ENCODE results near the gene KLHL20.
"Not testable (repeated sequence)": the region's sequence is repeated elsewhere in the genome, so short reads cannot be mapped to it uniquely, and the experiment has no call there.

Gene KLHL20

DNA sequence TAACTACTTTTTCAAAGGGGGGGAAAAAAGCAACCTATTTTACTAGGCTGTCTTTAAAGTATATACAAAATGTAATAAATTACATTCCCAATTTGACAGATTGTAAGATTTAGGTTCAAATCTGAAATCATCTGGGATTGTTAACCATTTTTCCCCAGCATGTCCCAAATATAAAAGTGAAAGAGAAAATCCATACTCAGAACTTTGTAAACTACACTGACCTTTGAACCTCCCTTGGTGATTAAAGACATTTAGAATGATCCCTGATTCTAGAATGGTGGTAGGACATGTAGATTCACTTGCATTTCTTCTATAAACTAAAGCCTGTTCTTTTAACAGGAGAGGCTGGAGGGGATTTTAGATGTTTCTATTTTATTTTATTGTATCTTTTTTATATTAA lies 39.0 kb downstream of the KLHL20 start:
- no peak for DNase-seq

GRCh38 chr1:173757666-173758065 lies 42.9 kb downstream of the KLHL20 start:
- no peak for DNase-seq

GRCh38 chr1:173758110-173758509 lies 43.3 kb downstream of the KLHL20 start:
- DNase-seq = no peak

DNA sequence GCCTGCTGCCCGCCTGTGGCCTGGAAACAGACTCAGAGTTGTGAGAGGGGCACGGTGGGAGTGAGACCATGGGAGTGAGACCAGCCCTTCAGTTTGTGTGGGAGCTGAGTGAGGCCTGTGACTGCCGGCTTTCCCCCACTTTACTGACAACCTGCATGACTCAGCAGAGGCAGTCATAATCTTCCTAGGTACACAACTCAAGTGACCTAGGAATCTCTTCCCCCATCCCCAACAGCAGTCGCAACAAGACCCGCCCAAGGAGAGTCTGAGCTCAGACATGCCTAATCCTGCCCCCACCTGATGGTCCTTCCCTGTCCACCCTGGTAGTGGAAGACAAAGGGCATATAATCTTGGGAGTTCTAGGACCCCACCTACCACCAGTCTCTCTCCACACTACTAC lies 44.2 kb downstream of the KLHL20 start:
- DNase-seq = no peak

GRCh38 chr1:173764331-173764730 lies 49.5 kb downstream of the KLHL20 start:
- not testable (repeated sequence) for DNase-seq

GRCh38 chr1:173768206-173768605 lies 53.4 kb downstream of the KLHL20 start:
- no peak for DNase-seq

- DNase-seq = no peak
These were observed 54.0 kb downstream of the KLHL20 start for GRCh38 chr1:173768827-173769226.

- not testable (repeated sequence) for DNase-seq
These were observed 55.5 kb downstream of the KLHL20 start for GRCh38 chr1:173770330-173770729.

DNA sequence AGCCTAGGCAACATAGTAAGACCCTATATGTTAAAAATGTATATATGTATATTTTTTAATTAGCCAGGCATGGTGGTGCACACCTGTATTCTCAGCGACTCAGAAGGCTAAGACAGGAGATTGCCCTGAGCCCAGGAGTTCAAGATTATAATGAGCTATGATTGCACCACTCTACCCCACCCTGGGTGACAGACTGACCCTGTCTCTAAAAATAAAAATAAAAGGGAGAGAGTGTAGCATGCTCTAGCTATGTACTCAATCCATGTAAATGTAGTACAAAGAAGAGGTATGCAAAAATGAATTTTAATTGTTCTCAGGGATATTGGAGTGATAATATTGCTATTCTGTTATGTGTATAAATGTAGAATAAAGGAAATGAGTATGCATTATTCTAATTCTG lies 56.8 kb downstream of the KLHL20 start:
- DNase-seq = no peak

DNA sequence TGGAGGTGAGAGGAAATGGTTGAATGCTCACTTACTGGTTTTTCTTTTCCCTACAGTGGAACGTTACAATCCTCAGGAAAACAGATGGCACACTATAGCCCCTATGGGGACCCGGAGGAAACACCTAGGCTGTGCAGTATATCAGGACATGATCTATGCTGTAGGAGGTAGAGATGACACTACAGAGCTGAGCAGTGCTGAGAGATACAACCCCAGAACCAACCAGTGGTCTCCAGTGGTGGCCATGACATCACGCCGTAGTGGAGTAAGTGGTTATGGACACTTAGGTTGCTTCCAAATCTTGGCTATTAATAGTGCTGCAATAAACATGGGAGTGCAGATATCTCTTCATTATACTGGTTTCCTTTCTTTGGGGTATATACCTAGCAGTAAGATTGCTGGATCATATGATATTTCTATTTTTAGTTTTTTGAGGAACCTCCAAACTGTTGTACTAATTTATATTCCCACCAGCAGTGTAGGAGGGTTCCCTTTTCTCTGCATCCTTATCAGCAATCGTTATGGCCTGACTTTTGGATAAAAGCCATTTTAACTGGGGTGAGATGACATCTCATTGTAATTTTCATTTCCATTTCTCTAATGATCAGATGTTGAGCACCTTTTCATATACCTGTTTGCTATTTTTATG lies 60.9 kb downstream of the KLHL20 start:
- DNase-seq = peak in 3 of 4 experiments; percentile 15 to 59 (median 52)

- no peak for DNase-seq
These were observed 65.2 kb downstream of the KLHL20 start for GRCh38 chr1:173779936-173780335.

DNA sequence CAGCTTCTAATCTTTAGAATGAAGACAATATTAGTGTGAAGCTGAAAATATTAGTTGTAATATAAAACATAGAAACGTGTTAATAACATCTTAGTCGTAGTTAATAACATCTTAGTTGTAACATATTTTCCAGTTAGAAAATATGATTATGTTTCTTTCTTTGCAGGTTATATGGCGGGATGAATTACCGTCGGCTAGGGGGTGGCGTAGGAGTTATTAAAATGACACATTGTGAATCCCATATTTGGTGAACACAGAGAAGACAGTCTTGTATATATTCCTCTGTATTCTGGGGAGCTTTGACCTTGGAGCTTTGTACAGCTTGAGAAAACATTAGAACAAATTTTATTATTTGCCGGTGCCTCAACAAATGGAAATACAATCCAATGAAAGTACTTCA lies 70.2 kb downstream of the KLHL20 start:
- DNase-seq = no peak

DNA sequence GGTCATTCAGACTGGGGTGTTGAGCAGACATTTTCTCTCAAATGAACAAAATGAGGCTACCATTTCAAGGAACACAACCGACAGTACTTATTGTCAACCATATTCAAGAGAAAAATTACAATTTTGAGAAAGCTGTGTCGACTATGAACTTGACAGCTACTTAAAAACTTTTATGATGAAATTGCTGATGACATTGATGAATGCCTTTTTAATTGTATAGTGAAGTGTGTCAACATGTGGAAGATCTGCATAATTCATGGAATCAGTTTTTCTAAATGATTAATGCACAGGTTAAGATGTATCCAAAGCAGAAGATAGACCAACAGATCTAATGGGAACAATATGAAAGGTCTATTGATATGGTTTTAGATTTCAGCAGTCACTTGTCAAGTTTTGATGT lies 75.1 kb downstream of the KLHL20 start:
- no peak for DNase-seq

- DNase-seq = no peak
These were observed 83.3 kb downstream of the KLHL20 start for GRCh38 chr1:173798078-173798477.

DNA sequence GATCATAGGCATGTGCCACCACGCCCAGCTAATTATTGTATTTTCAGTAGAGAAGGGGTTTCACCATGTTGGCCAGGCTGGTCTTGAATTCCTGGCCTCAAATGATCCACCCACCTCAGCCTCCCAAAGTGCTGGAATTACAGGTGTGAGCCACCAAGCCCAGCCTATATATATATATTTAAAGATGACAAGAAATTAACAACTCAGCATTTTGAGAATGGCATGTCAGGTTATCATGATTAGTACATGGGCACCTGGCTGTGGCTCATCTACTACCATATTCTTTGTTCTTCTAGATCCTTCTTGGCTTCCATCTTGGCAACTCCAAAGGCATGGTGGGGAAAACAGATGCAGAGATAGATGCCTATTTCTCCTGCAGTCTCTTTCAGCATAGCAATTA lies 85.2 kb downstream of the KLHL20 start:
- not testable (repeated sequence) for DNase-seq

- no peak for DNase-seq
These were observed 88.2 kb downstream of the KLHL20 start for GRCh38 chr1:173802961-173803360.

DNA sequence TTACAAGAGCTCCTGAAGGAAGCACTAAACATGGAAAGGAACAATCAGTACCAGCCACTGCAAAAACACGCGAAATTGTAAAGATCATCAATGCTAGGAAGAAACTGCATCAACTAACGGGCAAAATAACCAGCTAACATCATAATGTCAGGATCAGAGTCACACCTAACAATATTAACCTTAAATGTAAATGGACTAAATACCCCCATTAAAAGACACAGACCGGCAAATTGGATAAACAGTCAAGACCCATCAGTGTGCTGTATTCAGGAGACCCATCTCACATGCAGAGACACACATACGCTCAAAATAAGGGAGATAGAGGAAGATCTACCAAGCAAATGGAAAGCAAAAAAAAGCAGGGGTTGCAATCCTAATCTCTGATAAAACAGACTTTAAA lies 98.9 kb downstream of the KLHL20 start:
- not testable (repeated sequence) for DNase-seq

DNA sequence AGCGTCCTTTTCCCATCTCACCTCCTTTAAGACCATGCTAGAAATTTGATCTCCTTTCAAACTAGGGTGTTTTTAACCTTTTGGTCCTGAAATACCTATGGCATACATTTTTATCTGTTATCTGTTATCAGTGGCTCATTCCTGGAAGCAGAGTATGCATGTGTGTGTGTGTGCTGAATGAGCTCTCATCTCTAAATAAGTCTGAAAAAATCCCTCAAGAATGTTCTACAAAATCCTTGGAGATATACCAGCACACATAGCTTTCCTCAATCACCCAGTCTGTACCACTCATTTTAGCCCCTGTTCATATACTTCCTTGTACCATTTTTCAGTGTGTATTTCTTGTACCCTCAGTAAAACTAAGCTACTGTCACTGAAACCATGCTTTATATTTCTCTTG lies 103.7 kb downstream of the KLHL20 start:
- no peak for DNase-seq

DNA sequence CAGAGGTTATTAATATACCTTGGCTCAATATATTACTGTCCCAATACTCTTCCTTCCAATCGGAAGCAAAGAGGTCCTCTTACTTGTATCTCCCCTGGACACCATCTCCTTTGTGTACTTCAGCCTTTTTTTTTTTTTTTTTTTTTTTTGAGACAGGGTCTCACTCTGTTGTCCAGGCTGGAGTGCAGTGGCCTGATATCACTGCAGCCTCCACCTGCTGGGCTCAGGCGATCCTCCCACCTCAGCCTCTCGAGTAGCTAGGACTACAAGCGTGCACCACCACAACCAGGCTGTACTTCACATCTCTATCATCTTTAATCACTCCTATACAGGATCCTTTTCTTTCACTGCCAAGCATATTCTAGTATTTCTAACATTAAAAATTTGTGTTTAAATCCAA lies 106.9 kb downstream of the KLHL20 start:
- no peak for DNase-seq

DNA sequence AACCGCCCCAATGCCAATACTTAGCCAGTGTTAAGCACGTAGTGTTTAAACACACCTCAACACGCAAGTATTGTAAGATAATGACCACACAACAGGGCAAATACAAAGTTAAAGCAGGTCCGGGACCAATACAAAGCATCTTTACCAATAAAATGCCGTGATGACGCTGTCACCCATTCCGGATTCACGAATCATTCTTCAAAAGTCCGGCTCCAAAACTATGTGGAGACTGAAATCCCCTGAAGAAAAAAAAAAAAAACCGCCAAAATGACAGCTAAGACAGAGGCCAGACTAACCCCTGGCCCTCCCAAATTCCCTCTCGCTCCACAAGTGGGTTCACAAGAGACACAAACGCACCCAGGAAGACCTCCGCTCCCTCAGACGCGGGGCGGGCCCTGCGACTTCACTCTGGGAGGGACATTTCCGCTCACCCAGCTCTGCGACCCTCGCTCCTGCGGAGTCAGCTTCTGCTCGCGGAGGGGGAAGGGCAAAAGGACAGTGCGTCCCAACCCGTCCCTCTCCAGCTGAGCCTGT lies 109.1 kb downstream of the KLHL20 start:
- DNase-seq = no peak

GRCh38 chr1:173824315-173825081 lies 109.7 kb downstream of the KLHL20 start, which contains the start of the genes CENPL and DARS2:
Gene CENPL, minus strand, starts transcription at chr1:173824883. Its CDS starts 13,584 bp downstream, at chr1:173811299.
Gene DARS2, plus strand, starts transcription at chr1:173824673. Its CDS starts 557 bp downstream, at chr1:173825230.
- DNase-seq = peak; percentile 96 to 99 (median 97)

DNA sequence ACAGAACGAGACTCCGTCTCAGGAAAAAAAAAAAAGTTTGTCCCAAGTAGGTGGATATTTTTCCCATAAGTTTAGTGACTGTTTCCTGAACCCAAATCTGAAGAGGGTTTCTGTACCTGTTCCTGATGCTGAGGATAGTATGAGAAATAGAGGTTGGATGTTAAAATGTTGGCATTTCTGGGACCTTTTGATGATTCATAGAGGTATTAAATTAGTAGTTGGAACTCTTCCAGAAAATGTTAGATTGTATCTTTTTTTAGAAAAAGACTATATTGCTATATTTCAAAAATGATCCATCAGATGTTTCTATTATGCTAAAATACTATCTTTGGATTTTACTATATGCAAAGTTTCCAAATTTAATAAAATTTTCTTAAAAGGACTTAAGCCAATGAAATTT lies 112.8 kb downstream of the KLHL20 start:
- DNase-seq = no peak

- DNase-seq = no peak
These were observed 118.0 kb downstream of the KLHL20 start for GRCh38 chr1:173832748-173833147.
